Adrenal gland (tissue), 12 donors: Measurements from ENCODE around the gene PLEKHM2. TPM values are rescaled to one million over a fixed set of nuclear protein-coding genes. Genes with fewer than 3 reads are reported as not detected.

Experiments
- DNase-seq, 7 donors: peaks; one replicate each; pipeline ENCODE4 v3.0.0-alpha.2; 2019 to 2020
- H3K27ac ChIP-seq, 5 donors: fragments of 200-600 bp; sonication (generic) in 4 of 5; 1 replicate in 3 of 5; 2 replicates in 2 of 5; pipeline versions ENCODE4 v1.5.1 to v1.8.0; 2016 to 2020; ENCODE audit warnings: mild to moderate bottlenecking in 1 of 5
- H3K27me3 ChIP-seq: fragments of 200-600 bp; 2 replicates; pipeline ENCODE4 v1.8.0; 2021
- H3K36me3 ChIP-seq, 2 donors: fragments of 200-600 bp; replicated peaks in 1 of 2; 1 replicate in 1 of 2; 2 replicates in 1 of 2; pipeline versions ENCODE4 v1.5.1 to v1.8.0; 2018 to 2022
- H3K4me1 ChIP-seq, 2 donors: fragments of 200-600 bp; replicated peaks in 1 of 2; 1 replicate in 1 of 2; 2 replicates in 1 of 2; pipeline versions ENCODE4 v1.5.1 to v1.8.0; 2018 to 2021
- H3K4me3 ChIP-seq, 4 donors: fragments of 200-600 bp; sonication (generic) in 3 of 4; one replicate each; pipeline ENCODE4 v1.5.1; 2016 to 2018
- H3K9me3 ChIP-seq, 3 donors: fragments of 200-600 bp; sonication (generic) in 1 of 3; replicated peaks in 1 of 3; 1 replicate in 2 of 3; 2 replicates in 1 of 3; pipeline versions ENCODE4 v1.5.1 to v1.8.0; 2016 to 2021
- CTCF ChIP-seq, 6 experiments: fragments of 450-650 bp in 4 of 6; fragments of 200-600 bp in 2 of 6; sonication (generic) in 1 of 6; IDR thresholded peaks; 1 replicate in 5 of 6; 2 replicates in 1 of 6; pipeline versions ENCODE4 v1.5.1 to v1.8.0; 2016 to 2021; ENCODE audit warnings: antibody characterized with exemption in 6 of 6, mild to moderate bottlenecking in 2 of 6, moderate library complexity in 1 of 6
- POLR2A ChIP-seq, 2 donors: fragments of 450-650 bp; IDR thresholded peaks; one replicate each; pipeline ENCODE4 v1.6.1; 2017; ENCODE audit warnings: antibody characterized with exemption in 2 of 2, mild to moderate bottlenecking in 2 of 2, moderate library complexity in 1 of 2
- WGBS, 4 donors: extraction: QIAGEN DNeasy Blood & Tissue Kit in 2 of 4; methylation state at CpG; one replicate each; pipeline versions ENCODE4 v1.1.5 to v1.1.7; 2013 to 2017; 5-methylcytosine and 5-hydroxymethylcytosine counted together
- intact Hi-C, 2 donors: fragments of 100-400 bp; cut with DNase I; formaldehyde crosslinking; loops; one replicate each; pipeline versions ENCODE4 v1.14.1 to v1.15.0; 2022 to 2023
- polyA plus RNA-seq, 3 donors: library from polyadenylated mRNA; stranded (reverse); fragments of 200-250 nt in 2 of 3; fragments of 350-450 nt in 1 of 3; fragmentation: Illumina TruSeq in 1 of 3; extraction: RNeasy Lipid Tissue Mini Kit (QIAGEN cat#74804) in 1 of 3; gene quantifications; one replicate each; pipeline ENCODE4 v1.2.3, GENCODE V29; 2013 to 2014
- total RNA-seq, 9 donors: library from RNA; depleted of rRNA in 4 of 9; stranded (reverse); fragments of >200 nt in 4 of 9; fragments of 120-200 nt in 1 of 9; fragmentation: NEBNext Ultra II Directional in 1 of 9; extraction: Animal tissue kit (Norgen Biotek cat#: 25700) in 1 of 9; gene quantifications; one replicate each; pipeline versions ENCODE4 v1.1.0 to v1.2.4, GENCODE V29; 2013 to 2023
- donor health status: healthy with polysubstance abuse.
- donor health status: Bipolar disorder and iron deficiency.
- donor health status: DM: yes; HTN: yes; CAD: no.
- donor health status: DM: no; HTN: no; CAD: no.
- donor health status: DM: no; HTN: no; CAD: no.
- donor health status: DM: yes; HTN: yes; CAD: no.

The PLEKHM2 gene
- total and polyA plus RNA-seq, 12 donors, result 25.8 to 103 (median 70.1) TPM

GRCh38 chr1:15712168-15712567, 28.0 kb downstream of the PLEKHM2 start:
- no peak for DNase-seq
- no peaks in the 10 kb centered on the region for H3K9me3 ChIP-seq
- no peaks in the 10 kb centered on the region for H3K27me3 ChIP-seq
- intact Hi-C loops, result no loop called here
- TF ChIP-seq CTCF (IDR thresholded peaks at IDR 0.05), result no peak
- no peak for TF ChIP-seq POLR2A (IDR thresholded peaks at IDR 0.05)
- H3K27ac ChIP-seq, result no peak overlapping the region
- H3K4me1 ChIP-seq, result peaks cover 8 to 15% of the 10 kb centered on the region in 2 donors
- 78 to 82% (median 80%) methylated on average over 4 of the region's 4 CpGs for WGBS, 4 donors
- H3K4me3 ChIP-seq, result no peak overlapping the region
- peaks cover 0 to 15% of the 10 kb centered on the region in 2 donors for H3K36me3 ChIP-seq

- H3K4me3 ChIP-seq, result no peak overlapping the region
- H3K27me3 ChIP-seq, result no peaks in the 10 kb centered on the region
- WGBS, 4 donors, result 45 to 68% (median 57%) methylated on average over 3 to 4 of the region's 4 CpGs
- peak overlapping the region in 2 of 5 donors; percentile 21 to 49 for H3K27ac ChIP-seq
- peaks cover 0 to 38% of the 10 kb centered on the region in 2 donors for H3K36me3 ChIP-seq
- no peaks in the 10 kb centered on the region for H3K9me3 ChIP-seq
- DNase-seq, result no peak
- H3K4me1 ChIP-seq, result peaks cover 8 to 18% of the 10 kb centered on the region in 2 donors
- intact Hi-C loops, result no loop called here
- TF ChIP-seq CTCF (IDR thresholded peaks at IDR 0.05) (no peak), POLR2A (IDR thresholded peaks at IDR 0.05) (no peak)
These were observed 30.5 kb downstream of the PLEKHM2 start for GRCh38 chr1:15714406-15715136.

GRCh38 chr1:15717418-15718125, 33.5 kb downstream of the PLEKHM2 start:
- WGBS, 4 donors, result 89 to 94% (median 92%) methylated on average over 7 to 11 of the region's 11 CpGs
- no peak for DNase-seq
- intact Hi-C loops, result no loop called here
- TF ChIP-seq CTCF (IDR thresholded peaks at IDR 0.05), result no peak
- TF ChIP-seq POLR2A (IDR thresholded peaks at IDR 0.05), result no peak
- Histone ChIP-seq H3K36me3 (peaks cover 0 to 65% of the 10 kb centered on the region in 2 donors), H3K27me3 (no peaks in the 10 kb centered on the region), H3K9me3 (no peaks in the 10 kb centered on the region), H3K4me3 (no peak overlapping the region), H3K27ac (peak overlapping the region in 2 of 5 donors; percentile 34 to 67), H3K4me1 (peaks cover 8 to 18% of the 10 kb centered on the region in 2 donors)

GRCh38 chr1:15718199-15718601, 34.1 kb downstream of the PLEKHM2 start:
- H3K36me3 ChIP-seq, result peaks cover 0 to 71% of the 10 kb centered on the region in 2 donors
- peak overlapping the region in 2 of 5 donors; percentile 34 to 67 for H3K27ac ChIP-seq
- no peak overlapping the region for H3K4me3 ChIP-seq
- H3K4me1 ChIP-seq, result peaks cover 8 to 18% of the 10 kb centered on the region in 2 donors
- no peak for TF ChIP-seq CTCF (IDR thresholded peaks at IDR 0.05)
- no peak for TF ChIP-seq POLR2A (IDR thresholded peaks at IDR 0.05)
- peak in 6 of 7 donors; percentile 21 to 77 (median 62) for DNase-seq
- no peaks in the 10 kb centered on the region for H3K9me3 ChIP-seq
- 68 to 82% (median 69%) methylated on average over 4 to 8 of the region's 8 CpGs; no CpG with 5 or more reads in 1 of the 4 donors for WGBS, 4 donors
- H3K27me3 ChIP-seq, result no peaks in the 10 kb centered on the region
- intact Hi-C loops, result no loop called here
